GM21528 (cell line): ENCODE data around the gene PLOD2.
"Not testable (repeated sequence)": the region's sequence is repeated elsewhere in the genome, so short reads cannot be mapped to it uniquely, and the experiment has no call there.

ENCODE experiments used
- ATAC-seq: cut with Tn5 transposase; IDR thresholded peaks from one replicate; pipeline ENCODE4 v1.9.1; 2021; ENCODE audit warnings: mild to moderate bottlenecking, moderate library complexity; ENCODE audit not compliant: unreplicated experiment, low FRiP score

PLOD2 gene

GRCh38 chr3:146142757-146143156 is 18.2 kb downstream of the PLOD2 start:
- no peak for ATAC-seq

- no peak for ATAC-seq
Measured at GRCh38 chr3:146139586-146140110, 21.3 kb downstream of the PLOD2 start.

GRCh38 chr3:146138902-146139301 is 22.1 kb downstream of the PLOD2 start:
- no peak for ATAC-seq

DNA sequence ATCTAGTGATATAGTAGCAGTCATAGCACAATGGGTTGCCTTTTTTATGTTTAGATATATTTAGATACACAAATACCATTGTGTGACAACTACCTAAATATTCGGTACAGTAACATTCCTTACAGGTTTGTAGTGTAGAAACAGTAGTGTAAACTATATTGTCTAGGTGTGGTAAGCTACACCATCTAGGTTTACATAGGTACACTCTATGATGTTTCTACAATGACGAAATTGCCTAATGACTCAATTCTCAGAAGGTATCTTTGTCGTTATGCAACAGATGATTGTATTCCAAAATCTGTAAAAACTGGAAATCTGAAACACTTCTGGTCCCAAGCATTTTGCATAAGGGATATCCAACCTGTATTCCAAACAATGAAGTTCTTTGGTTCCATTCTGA is 24.3 kb downstream of the PLOD2 start:
- ATAC-seq = no peak

DNA sequence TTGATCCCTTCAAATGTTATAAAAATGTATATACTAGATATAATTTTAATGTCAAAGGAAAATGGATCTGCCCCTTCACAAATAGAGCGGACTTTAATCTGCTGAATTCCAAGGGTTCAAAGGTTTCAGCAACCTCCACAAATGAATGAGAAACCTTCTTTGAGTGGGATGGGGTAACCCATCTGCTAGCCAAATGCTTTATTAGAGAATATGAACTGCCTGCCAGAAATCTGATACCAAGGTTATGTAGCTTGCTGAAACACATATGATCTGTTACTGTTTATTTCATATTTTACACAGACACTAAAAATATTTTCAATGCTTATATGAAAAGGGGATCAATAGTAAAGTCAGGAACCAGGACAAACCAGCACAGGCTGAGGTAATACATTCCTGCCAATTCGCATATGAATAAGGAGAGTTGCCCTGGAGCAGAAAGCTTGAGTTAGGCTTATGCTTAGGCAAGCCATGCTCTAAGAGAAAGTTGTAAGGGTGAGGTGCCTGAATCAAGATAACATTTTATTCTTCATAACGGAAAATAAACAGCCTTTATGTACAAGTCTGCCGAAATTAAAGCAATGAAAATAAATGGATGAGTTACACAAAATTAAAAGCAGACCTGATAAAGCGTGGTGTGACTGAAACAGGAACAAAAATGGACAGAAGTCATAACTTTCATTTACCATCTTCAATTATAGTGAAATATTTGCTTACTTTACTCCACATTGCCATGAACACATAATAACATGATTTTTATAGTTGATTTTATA is 26.5 kb downstream of the PLOD2 start:
- ATAC-seq = no peak

- ATAC-seq = no peak
Measured at GRCh38 chr3:146133441-146133840, 27.5 kb downstream of the PLOD2 start.

DNA sequence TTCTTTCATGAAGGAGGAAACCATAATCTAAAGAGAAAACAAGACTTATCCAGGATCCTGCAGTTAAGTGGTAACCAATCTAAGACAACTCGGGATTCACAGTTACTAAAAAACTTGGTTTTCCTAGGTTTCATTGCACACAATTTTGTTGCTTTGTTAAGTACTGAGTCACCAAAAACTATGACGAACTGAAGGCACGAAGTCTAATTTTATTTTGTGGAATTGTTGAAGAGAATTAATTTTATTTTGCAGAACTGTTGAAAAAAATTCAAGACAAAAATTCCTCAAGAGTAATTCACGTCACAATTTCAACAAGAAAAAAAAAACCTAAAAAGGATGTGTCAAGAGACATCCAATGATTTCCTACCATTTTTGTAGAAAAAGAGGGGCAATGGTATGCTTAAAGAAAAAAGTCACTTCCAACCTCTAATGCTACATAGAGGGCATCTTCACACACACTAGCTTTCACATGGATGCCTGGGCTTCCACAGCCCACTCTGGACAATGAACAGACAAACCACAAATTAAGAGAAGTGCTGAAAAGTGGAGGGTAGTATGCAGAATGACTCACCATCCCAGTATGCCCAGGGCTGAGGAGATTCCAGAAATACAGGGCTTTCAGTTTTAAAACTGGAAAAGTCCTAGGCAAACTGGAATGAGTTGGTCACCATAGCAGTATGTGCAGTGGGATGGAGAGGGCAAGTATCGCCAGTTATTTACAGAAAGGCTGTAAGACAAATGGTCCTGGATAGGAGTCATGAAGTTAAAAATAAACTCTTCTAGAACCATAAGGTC is 29.2 kb downstream of the PLOD2 start:
- ATAC-seq = no peak

GRCh38 chr3:146130881-146131371 is 30.1 kb downstream of the PLOD2 start:
- no peak for ATAC-seq

GRCh38 chr3:146129750-146130149 is 31.2 kb downstream of the PLOD2 start:
- no peak for ATAC-seq

GRCh38 chr3:146128939-146129338 is 32.0 kb downstream of the PLOD2 start:
- ATAC-seq = no peak

GRCh38 chr3:146128179-146128578 is 32.8 kb downstream of the PLOD2 start:
- no peak for ATAC-seq

- ATAC-seq = no peak
Measured at GRCh38 chr3:146125951-146126350, 35.0 kb downstream of the PLOD2 start.

DNA sequence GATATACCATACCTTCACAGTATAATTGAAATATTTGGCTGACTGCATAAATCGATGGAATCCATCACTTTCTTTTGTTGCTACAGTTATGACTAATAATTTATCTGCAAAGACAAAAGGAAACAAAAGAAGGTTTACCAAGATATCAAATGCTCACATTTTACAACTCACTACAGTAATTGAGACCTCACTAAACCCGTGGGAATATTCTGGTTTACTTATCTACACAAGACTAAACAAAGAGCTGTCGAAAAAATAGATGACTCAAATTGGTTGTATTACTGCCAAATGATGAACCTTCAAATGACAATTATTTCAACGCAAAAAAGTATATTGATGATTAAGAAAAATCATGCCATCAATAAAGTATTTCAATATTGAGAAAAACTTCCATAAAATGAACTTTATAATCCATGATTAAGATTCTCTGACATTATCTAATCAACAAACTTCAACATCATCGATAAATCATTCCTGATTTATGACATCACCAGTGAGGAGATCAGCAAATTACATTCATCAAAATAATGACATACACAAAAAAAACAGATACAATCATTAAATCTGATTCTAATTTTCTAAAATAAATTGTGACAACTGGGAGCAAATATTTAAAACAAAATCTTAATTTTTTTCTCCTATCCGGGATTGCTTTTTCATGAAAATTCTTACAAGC is 36.7 kb downstream of the PLOD2 start:
- ATAC-seq = no peak

GRCh38 chr3:146117406-146118285 is 43.3 kb downstream of the PLOD2 start:
- no peak for ATAC-seq

- ATAC-seq = no peak
Measured at GRCh38 chr3:146115619-146116018, 45.4 kb downstream of the PLOD2 start.

GRCh38 chr3:146113804-146114203 is 47.2 kb downstream of the PLOD2 start:
- not testable (repeated sequence) for ATAC-seq

- no peak for ATAC-seq
Measured at GRCh38 chr3:146111337-146111736, 49.6 kb downstream of the PLOD2 start.

DNA sequence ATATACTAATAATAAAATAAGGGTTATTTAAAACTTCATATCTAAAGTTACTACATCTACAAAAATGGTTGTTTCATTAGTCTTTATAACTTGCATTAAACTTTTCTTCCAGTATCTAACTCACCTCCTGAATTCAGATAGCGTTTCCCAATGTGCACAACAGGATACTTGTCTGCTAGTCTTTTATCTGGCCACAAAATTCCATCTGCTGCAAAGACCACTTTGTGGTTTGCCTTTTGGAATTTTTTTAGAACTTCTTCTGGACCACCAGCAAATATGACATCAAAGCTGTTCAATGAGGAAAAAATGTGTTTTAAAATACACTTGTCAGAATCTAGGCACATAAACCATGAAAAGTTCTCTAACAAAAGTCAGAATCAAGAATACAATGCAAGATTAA is 50.8 kb downstream of the PLOD2 start:
- ATAC-seq = no peak

DNA sequence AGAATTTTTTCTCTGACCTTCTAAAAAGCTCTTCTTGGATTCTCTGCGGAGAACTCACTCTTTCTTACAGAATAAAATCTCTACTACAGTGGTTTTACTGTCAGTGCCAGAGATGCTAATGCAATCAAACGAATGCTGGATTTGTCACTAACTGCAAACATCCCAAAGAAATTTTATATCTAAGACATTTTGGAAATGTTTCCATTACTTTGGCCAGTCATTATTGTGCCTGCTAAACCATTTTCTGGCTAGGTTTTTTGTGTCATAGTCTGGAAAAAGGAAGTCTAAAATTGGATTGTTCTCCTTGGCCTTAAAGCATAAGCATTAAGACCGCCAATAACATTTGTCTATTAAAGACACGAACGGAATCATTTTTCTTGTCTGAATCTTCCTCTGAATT is 54.0 kb downstream of the PLOD2 start:
- ATAC-seq = no peak

DNA sequence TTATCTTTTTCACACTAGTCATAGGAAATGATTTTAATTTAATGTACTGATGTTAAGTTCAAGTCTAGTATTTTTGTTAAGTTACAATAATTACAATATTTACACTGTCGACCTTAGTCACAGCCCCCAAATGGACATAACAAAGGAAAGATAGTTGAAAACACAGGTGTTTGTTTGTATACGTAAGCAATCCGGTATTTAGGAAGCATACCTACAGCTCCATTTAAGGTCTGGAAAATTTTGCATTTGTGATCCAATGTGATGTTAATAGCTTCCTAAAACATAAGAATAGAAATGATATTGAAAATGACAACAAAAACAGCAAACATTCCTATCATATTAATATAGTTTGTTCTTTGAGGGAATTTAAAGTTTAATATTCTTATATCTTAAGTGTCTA is 56.9 kb downstream of the PLOD2 start:
- no peak for ATAC-seq
